ENCODE results near the gene TXNDC5.

- TF ChIP-seq, protein P1, sequence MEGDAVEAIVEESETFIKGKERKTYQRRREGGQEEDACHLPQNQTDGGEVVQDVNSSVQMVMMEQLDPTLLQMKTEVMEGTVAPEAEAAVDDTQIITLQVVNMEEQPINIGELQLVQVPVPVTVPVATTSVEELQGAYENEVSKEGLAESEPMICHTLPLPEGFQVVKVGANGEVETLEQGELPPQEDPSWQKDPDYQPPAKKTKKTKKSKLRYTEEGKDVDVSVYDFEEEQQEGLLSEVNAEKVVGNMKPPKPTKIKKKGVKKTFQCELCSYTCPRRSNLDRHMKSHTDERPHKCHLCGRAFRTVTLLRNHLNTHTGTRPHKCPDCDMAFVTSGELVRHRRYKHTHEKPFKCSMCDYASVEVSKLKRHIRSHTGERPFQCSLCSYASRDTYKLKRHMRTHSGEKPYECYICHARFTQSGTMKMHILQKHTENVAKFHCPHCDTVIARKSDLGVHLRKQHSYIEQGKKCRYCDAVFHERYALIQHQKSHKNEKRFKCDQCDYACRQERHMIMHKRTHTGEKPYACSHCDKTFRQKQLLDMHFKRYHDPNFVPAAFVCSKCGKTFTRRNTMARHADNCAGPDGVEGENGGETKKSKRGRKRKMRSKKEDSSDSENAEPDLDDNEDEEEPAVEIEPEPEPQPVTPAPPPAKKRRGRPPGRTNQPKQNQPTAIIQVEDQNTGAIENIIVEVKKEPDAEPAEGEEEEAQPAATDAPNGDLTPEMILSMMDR (IDR thresholded peaks at IDR 0.05; ENCODE audit: low read length): no peak
- no peak for TF ChIP-seq EZH2 (IDR thresholded peaks at IDR 0.05; ENCODE audit: borderline replicate concordance, low read length)
Observed at GRCh38 chr6:7868926-7869325, 41.7 kb downstream of the TXNDC5 start.

All from OCI-LY1 (cell line).